Measurements from ENCODE around the gene MRRF.
"Not testable (repeated sequence)": the region's sequence is repeated elsewhere in the genome, so short reads cannot be mapped to it uniquely, and the experiment has no call there.

The MRRF gene

GRCh38 chr9:122320413-122320881 is 55.8 kb downstream of the MRRF start:
- no peak overlapping the region for H3K9ac ChIP-seq (ENCODE audit: low read depth, low read length)
- H3K4me1 ChIP-seq (ENCODE audit: insufficient read depth, low read length) = no peaks in the 10 kb centered on the region
- H3K9me3 ChIP-seq (ENCODE audit: control insufficient read depth, insufficient read depth, low read length) = no peaks in the 10 kb centered on the region
- H3K36me3 ChIP-seq (ENCODE audit: insufficient read depth, low read length) = peaks cover 8% of the 10 kb centered on the region; the same call in 1 of the 2 replicates

GRCh38 chr9:122322553-122322952 is 57.9 kb downstream of the MRRF start:
- Histone ChIP-seq H3K9me3 (ENCODE audit: control insufficient read depth, insufficient read depth, low read length) (no peaks in the 10 kb centered on the region), H3K36me3 (ENCODE audit: insufficient read depth, low read length) (peaks cover 8% of the 10 kb centered on the region; the same call in 1 of the 2 replicates), H3K4me1 (ENCODE audit: insufficient read depth, low read length) (no peaks in the 10 kb centered on the region), H3K9ac (ENCODE audit: low read depth, low read length) (no peak overlapping the region)

- not testable (repeated sequence) for H3K9me3 ChIP-seq (ENCODE audit: control insufficient read depth, insufficient read depth, low read length); H3K9ac ChIP-seq (ENCODE audit: low read depth, low read length); H3K4me1 ChIP-seq (ENCODE audit: insufficient read depth, low read length)
- peaks cover 12% of the 10 kb centered on the region for H3K36me3 ChIP-seq (ENCODE audit: insufficient read depth, low read length)
Measured at GRCh38 chr9:122324665-122325064, 60.0 kb downstream of the MRRF start.

GRCh38 chr9:122325124-122325523 is 60.4 kb downstream of the MRRF start:
- Histone ChIP-seq H3K9me3 (ENCODE audit: control insufficient read depth, insufficient read depth, low read length) (no peaks in the 10 kb centered on the region), H3K36me3 (ENCODE audit: insufficient read depth, low read length) (peaks cover 12% of the 10 kb centered on the region), H3K9ac (ENCODE audit: low read depth, low read length) (no peak overlapping the region), H3K4me1 (ENCODE audit: insufficient read depth, low read length) (no peaks in the 10 kb centered on the region)

GRCh38 chr9:122327175-122327574 is 62.5 kb downstream of the MRRF start:
- H3K9me3 ChIP-seq (ENCODE audit: control insufficient read depth, insufficient read depth, low read length) = no peaks in the 10 kb centered on the region
- H3K36me3 ChIP-seq (ENCODE audit: insufficient read depth, low read length) = peaks cover 12% of the 10 kb centered on the region
- peaks cover 5% of the 10 kb centered on the region; the same call in 1 of the 2 replicates for H3K4me1 ChIP-seq (ENCODE audit: insufficient read depth, low read length)
- H3K9ac ChIP-seq (ENCODE audit: low read depth, low read length) = no peak overlapping the region

GRCh38 chr9:122329597-122329996 is 64.9 kb downstream of the MRRF start:
- H3K9me3 ChIP-seq (ENCODE audit: control insufficient read depth, insufficient read depth, low read length) = no peaks in the 10 kb centered on the region
- peaks cover 18% of the 10 kb centered on the region for H3K4me1 ChIP-seq (ENCODE audit: insufficient read depth, low read length)
- peaks cover 4% of the 10 kb centered on the region; the same call in 1 of the 2 replicates for H3K36me3 ChIP-seq (ENCODE audit: insufficient read depth, low read length)
- no peak overlapping the region for H3K9ac ChIP-seq (ENCODE audit: low read depth, low read length)

- not testable (repeated sequence) for H3K9me3 ChIP-seq (ENCODE audit: control insufficient read depth, insufficient read depth, low read length); H3K36me3 ChIP-seq (ENCODE audit: insufficient read depth, low read length); H3K9ac ChIP-seq (ENCODE audit: low read depth, low read length)
- peaks cover 18% of the 10 kb centered on the region for H3K4me1 ChIP-seq (ENCODE audit: insufficient read depth, low read length)
Measured at GRCh38 chr9:122330466-122330865, 65.8 kb downstream of the MRRF start.

GRCh38 chr9:122331523-122331927 is 66.8 kb downstream of the MRRF start:
- Histone ChIP-seq H3K4me1 (ENCODE audit: insufficient read depth, low read length) (peaks cover 22% of the 10 kb centered on the region), H3K9me3 (ENCODE audit: control insufficient read depth, insufficient read depth, low read length) (no peaks in the 10 kb centered on the region), H3K36me3 (ENCODE audit: insufficient read depth, low read length) (peaks cover 4% of the 10 kb centered on the region; the same call in 1 of the 2 replicates), H3K9ac (ENCODE audit: low read depth, low read length) (no peak overlapping the region)

GRCh38 chr9:122332083-122332482 is 67.4 kb downstream of the MRRF start:
- Histone ChIP-seq H3K36me3 (ENCODE audit: insufficient read depth, low read length) (peaks cover 4% of the 10 kb centered on the region; the same call in 1 of the 2 replicates), H3K4me1 (ENCODE audit: insufficient read depth, low read length) (peaks cover 25% of the 10 kb centered on the region), H3K9me3 (ENCODE audit: control insufficient read depth, insufficient read depth, low read length) (no peaks in the 10 kb centered on the region), H3K9ac (ENCODE audit: low read depth, low read length) (no peak overlapping the region)

GRCh38 chr9:122332644-122333043 is 68.0 kb downstream of the MRRF start:
- H3K36me3 ChIP-seq (ENCODE audit: insufficient read depth, low read length) = peaks cover 4% of the 10 kb centered on the region; the same call in 1 of the 2 replicates
- H3K9me3 ChIP-seq (ENCODE audit: control insufficient read depth, insufficient read depth, low read length) = no peaks in the 10 kb centered on the region
- H3K9ac ChIP-seq (ENCODE audit: low read depth, low read length) = no peak overlapping the region
- H3K4me1 ChIP-seq (ENCODE audit: insufficient read depth, low read length) = peaks cover 29% of the 10 kb centered on the region

- Histone ChIP-seq H3K36me3 (ENCODE audit: insufficient read depth, low read length) (peaks cover 4% of the 10 kb centered on the region; the same call in 1 of the 2 replicates), H3K4me1 (ENCODE audit: insufficient read depth, low read length) (peaks cover 31% of the 10 kb centered on the region)
Measured at GRCh38 chr9:122333169-122333808, 68.6 kb downstream of the MRRF start.

GRCh38 chr9:122334916-122335315 is 70.2 kb downstream of the MRRF start:
- H3K9ac ChIP-seq (ENCODE audit: low read depth, low read length) = no peak overlapping the region
- peaks cover 31% of the 10 kb centered on the region for H3K4me1 ChIP-seq (ENCODE audit: insufficient read depth, low read length)
- no peaks in the 10 kb centered on the region for H3K36me3 ChIP-seq (ENCODE audit: insufficient read depth, low read length)
- H3K9me3 ChIP-seq (ENCODE audit: control insufficient read depth, insufficient read depth, low read length) = no peaks in the 10 kb centered on the region

More at GRCh38 chr9:122333169-122333808, 68.6 kb downstream of the MRRF start:
- no peak overlapping the region for H3K9ac ChIP-seq (ENCODE audit: low read depth, low read length)
- H3K9me3 ChIP-seq (ENCODE audit: control insufficient read depth, insufficient read depth, low read length) = no peaks in the 10 kb centered on the region

GRCh38 chr9:122336189-122336588 is 71.5 kb downstream of the MRRF start:
- Histone ChIP-seq H3K9ac (ENCODE audit: low read depth, low read length) (no peak overlapping the region), H3K4me1 (ENCODE audit: insufficient read depth, low read length) (peaks cover 31% of the 10 kb centered on the region), H3K36me3 (ENCODE audit: insufficient read depth, low read length) (no peaks in the 10 kb centered on the region), H3K9me3 (ENCODE audit: control insufficient read depth, insufficient read depth, low read length) (no peaks in the 10 kb centered on the region)

GRCh38 chr9:122336866-122337555 is 72.3 kb downstream of the MRRF start:
- H3K9me3 ChIP-seq (ENCODE audit: control insufficient read depth, insufficient read depth, low read length) = no peaks in the 10 kb centered on the region
- peak overlapping the region; percentile 5; the same call in 1 of the 2 replicates for H3K9ac ChIP-seq (ENCODE audit: low read depth, low read length)
- peaks cover 30% of the 10 kb centered on the region for H3K4me1 ChIP-seq (ENCODE audit: insufficient read depth, low read length)
- H3K36me3 ChIP-seq (ENCODE audit: insufficient read depth, low read length) = no peaks in the 10 kb centered on the region

GRCh38 chr9:122337556-122337929 is 72.9 kb downstream of the MRRF start:
- no peak overlapping the region for H3K9ac ChIP-seq (ENCODE audit: low read depth, low read length)
- H3K4me1 ChIP-seq (ENCODE audit: insufficient read depth, low read length) = peaks cover 32% of the 10 kb centered on the region
- no peaks in the 10 kb centered on the region for H3K9me3 ChIP-seq (ENCODE audit: control insufficient read depth, insufficient read depth, low read length)
- H3K36me3 ChIP-seq (ENCODE audit: insufficient read depth, low read length) = no peaks in the 10 kb centered on the region
